AG04449 (cell line): Measurements from ENCODE around the gene AQP3.

Source experiments
- CTCF ChIA-PET: fragments of 350-600 bp; formaldehyde crosslinking; extraction: SDS; loops from one replicate; lab custom pipeline; 2021; ENCODE audit warnings: antibody characterized with exemption; lab: Yijun Ruan, JAX
- POLR2A ChIA-PET: fragments of 400-600, 350-600 bp; formaldehyde crosslinking; extraction: SDS; loops from one replicate; lab custom pipeline; 2020; ENCODE audit warnings: antibody characterized with exemption, inconsistent platforms; lab: Yijun Ruan, JAX
- DNase-seq: peaks from one replicate; pipeline ENCODE4 v3.0.0-alpha.2; 2010; ENCODE audit warnings: low read depth, low spot score
- H3K4me3 ChIP-seq: 2 replicates; pipeline ENCODE4 v1.5.1; 2011; ENCODE audit warnings: low read depth, mild to moderate bottlenecking, control low read depth, low read length
- TF ChIP-seq, protein P1 (sequence below): IDR thresholded peaks from one replicate; pipeline ENCODE4 v1.5.1; 2011; ENCODE audit warnings: mild to moderate bottlenecking, moderate library complexity, low read length, control low read depth, inconsistent platforms; ENCODE audit not compliant: insufficient read depth; ENCODE audit errors: missing control alignments

AQP3 gene

DNA sequence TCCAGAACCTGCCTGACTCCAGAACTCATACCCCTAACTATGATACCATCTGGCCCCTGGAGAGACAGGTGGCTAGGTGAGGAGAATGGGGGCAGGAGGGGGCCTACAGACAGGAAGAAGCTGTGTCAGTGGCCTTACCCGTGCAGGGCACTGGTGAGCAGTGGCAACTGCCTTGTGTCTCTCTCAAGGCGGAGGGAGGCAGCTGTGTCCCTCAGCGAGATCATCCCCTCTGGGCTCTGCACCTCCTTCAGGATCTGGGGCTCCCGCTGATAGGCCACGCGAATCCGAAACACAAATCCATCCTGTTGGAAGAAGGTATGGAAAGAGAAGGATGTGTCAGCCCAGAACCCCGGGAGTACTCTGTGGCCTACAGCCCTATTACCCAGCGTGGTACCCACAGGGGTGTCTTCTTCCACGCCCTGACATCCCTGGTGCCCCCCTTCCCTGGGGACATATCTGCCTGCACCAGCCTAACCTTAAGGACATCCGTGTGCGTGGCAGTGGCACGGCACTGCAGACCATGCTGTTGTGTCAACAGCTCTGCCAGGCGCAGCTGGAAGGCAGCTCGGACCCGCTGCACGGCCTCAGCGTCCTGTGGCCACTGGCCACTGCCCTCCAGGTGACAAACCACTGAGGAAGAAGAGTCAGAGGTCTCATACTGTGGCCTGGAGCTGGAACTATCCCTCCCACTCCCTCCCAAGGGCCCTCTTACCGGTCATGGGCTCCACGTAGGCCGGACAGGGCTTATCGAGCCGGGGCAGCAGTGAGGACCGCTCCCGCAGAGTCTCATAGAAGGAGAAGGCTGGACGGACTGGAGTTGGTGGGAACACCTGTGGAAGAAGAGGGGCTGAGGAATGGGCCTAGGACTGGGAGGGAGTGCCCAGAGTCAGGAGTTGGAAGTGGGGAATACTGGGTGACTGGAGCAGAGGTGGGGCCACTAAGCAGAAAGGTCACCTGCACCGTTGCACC lies 18.5 kb upstream of the AQP3 start:
- ChIA-PET CTCF (interaction anchor here (0.7 to 17.4 kb wide), 31 partner anchors 8 to 295 kb away, joined by 3 to 284 read pairs (median 5); partner anchors contain the start of genes ANKRD18B, AQP3, AQP7 and NFX1), POLR2A (interaction anchor here (0.7 to 1.5 kb wide), 4 partner anchors 8 to 176 kb away, joined by 3 to 6 read pairs (median 4); partner anchors contain the start of gene NOL6)
- TF ChIP-seq, protein P1, sequence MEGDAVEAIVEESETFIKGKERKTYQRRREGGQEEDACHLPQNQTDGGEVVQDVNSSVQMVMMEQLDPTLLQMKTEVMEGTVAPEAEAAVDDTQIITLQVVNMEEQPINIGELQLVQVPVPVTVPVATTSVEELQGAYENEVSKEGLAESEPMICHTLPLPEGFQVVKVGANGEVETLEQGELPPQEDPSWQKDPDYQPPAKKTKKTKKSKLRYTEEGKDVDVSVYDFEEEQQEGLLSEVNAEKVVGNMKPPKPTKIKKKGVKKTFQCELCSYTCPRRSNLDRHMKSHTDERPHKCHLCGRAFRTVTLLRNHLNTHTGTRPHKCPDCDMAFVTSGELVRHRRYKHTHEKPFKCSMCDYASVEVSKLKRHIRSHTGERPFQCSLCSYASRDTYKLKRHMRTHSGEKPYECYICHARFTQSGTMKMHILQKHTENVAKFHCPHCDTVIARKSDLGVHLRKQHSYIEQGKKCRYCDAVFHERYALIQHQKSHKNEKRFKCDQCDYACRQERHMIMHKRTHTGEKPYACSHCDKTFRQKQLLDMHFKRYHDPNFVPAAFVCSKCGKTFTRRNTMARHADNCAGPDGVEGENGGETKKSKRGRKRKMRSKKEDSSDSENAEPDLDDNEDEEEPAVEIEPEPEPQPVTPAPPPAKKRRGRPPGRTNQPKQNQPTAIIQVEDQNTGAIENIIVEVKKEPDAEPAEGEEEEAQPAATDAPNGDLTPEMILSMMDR = no peak
- DNase-seq = no peak
- H3K4me3 ChIP-seq = no peak overlapping the region

DNA sequence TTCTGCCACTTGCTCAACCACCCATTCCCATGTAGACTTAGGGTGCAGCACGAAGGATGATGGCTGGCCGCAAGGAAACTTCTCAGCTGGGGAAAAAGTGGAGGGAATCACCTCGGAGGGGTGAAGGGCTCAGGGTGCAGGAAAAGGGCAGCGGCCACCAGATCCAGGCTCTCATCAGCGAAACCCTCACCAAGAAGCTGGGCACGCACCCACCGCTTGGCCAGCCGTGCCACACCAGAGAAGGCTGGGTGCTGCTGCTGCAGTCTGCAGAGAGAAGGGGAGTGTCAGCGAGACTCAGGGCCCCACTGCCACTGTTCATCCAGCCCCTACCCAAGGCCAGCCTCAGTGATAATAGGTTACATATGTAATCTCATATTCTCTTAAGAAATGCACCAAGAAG lies 17.7 kb upstream of the AQP3 start:
- POLR2A ChIA-PET = interaction anchor here (1.5 kb wide), 1 partner anchor 9 kb away, joined by 6 read pairs; the partner anchor contains the start of gene NOL6
- DNase-seq = no peak
- TF ChIP-seq, protein P1 = no peak
- no peak overlapping the region for H3K4me3 ChIP-seq
- CTCF ChIA-PET = interaction anchor here (1.0 to 17.4 kb wide), 11 partner anchors 10 to 178 kb away, joined by 3 to 284 read pairs (median 5); partner anchors contain the start of genes AQP3, AQP7 and NOL6

DNA sequence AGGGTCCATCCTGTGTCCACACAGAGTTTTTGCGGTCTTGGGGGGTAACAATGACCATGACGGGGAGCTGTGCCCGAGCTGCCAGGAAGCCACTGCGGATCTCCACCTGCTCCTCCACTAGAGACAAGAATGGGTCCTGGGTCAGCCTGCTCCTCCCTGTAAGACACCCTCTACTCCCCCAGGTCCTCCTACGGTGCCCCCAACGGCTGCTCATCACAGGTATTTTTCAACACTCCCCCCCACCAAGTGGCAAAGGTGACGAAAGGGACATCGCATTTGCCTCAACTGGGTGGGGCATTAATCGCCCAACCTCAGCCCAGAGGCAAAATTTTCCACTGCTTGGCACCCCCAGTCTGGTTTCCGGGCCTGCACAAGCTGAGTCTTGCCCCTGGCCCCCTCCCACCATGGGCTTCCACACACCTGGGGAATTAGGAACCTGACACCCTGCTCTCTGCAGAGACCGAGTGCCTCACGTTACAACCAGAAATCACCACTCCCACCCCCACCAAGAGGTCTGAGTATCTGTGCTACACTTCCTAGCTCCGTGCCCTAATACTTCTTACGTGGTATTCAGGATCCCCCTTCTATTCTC lies 16.7 kb upstream of the AQP3 start:
- no peak for DNase-seq
- TF ChIP-seq, protein P1 = no peak
- ChIA-PET POLR2A (interaction anchor here (1.3 to 1.5 kb wide), 2 partner anchors 9 to 10 kb away, joined by 6 to 8 read pairs; partner anchors contain the start of gene NOL6), CTCF (interaction anchor here (0.9 to 17.4 kb wide), 13 partner anchors 11 to 178 kb away, joined by 3 to 284 read pairs (median 5); partner anchors contain the start of genes AQP3, AQP7 and NOL6)
- H3K4me3 ChIP-seq = no peak overlapping the region

DNA sequence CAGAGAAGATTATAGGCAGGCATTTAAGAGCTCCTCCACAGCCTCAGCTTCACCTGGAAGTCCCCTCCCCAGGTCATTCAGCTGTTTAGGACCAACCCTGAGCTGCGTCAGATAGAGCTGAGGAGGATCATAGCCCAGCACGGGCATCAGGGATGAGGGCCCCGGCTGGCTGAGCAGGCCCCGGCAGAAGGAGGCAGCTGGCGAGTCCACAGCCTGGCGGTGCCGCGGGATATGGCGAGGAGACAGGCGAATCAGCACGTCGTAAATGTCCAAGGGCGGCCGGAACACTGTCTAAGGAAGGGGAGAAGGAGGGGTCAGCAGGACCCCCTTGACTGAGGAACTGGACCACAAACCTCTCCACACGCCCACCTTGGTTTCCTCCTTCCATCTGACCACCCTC lies 15.8 kb upstream of the AQP3 start:
- POLR2A ChIA-PET = interaction anchor here (1.3 kb wide), 2 partner anchors 10 kb away, joined by 5 to 8 read pairs; partner anchors contain the start of gene NOL6
- CTCF ChIA-PET = interaction anchor here (0.7 to 17.4 kb wide), 9 partner anchors 9 to 173 kb away, joined by 3 to 284 read pairs (median 4); partner anchors contain the start of genes AQP3, AQP7, NFX1 and NOL6

DNA sequence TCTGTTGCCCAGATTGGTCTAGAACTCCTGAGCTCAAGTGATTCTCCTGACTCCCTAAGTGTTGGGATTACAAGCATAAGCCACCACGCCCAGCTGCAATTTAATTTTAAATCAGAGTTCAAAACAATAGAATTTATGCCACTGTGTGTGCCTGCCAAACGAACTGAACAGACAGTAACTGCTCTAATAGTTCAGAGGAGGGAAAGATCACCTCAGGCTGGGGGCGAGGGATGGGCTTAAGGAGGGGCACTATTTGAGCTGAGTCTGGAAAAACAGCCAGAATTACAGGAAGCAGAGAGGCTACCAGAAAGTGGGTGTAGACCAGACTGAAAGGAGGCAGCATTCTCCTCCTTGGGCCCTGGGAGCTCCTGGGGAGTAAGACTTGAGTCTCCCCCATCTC lies 14.1 kb upstream of the AQP3 start:
- TF ChIP-seq, protein P1 = no peak
- no peak overlapping the region for H3K4me3 ChIP-seq
- DNase-seq = no peak
- ChIA-PET POLR2A (no interaction called here), CTCF (interaction anchor here (1.0 to 17.4 kb wide), 4 partner anchors 10 to 88 kb away, joined by 3 to 284 read pairs (median 3); partner anchors contain the start of gene AQP3)

More for the DNA sequence above, 15.8 kb upstream of the AQP3 start:
- H3K4me3 ChIP-seq = no peak overlapping the region
- TF ChIP-seq, protein P1 = no peak
- no peak for DNase-seq
